Measurements from ENCODE around the gene RIMS4.

The RIMS4 gene

DNA sequence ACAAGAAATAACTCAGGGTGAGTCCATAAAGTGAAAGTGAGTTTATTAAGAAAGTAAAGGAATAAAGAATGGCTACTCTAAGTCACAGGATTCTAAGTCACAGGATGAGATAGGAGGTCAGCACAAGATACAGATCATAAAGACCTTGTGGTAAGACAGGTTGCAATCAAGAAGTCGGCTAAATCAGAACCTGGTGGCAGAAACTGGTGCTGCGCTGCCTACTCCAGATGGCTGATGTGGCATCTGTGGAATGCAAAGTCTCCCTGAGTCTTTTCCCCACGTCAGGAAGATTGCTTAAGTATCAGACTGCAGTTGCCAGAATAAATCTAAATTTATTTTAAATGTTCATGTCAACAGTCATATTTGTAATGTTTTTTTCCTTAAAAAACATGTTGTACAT is 75.4 kb downstream of the RIMS4 start:
- peaks cover 8% of the 10 kb centered on the region for H3K36me3 ChIP-seq (ENCODE audit: control insufficient read depth, low read length)
- H3K9me3 ChIP-seq (ENCODE audit: control insufficient read depth, insufficient read depth, low read length): peaks cover 20% of the 10 kb centered on the region
- no peaks in the 10 kb centered on the region for H3K9me2 ChIP-seq (replicated peaks; ENCODE audit: control insufficient read depth, low read length)
- no peak overlapping the region for H3K27ac ChIP-seq (ENCODE audit: low read depth, low read length)
- H3K79me2 ChIP-seq (ENCODE audit: control insufficient read depth, low read length): no peaks in the 10 kb centered on the region
- no peak for TF ChIP-seq EZH2phosphoT487 (IDR thresholded peaks at IDR 0.05; ENCODE audit: borderline replicate concordance, low read length)
- TF ChIP-seq, protein P1, sequence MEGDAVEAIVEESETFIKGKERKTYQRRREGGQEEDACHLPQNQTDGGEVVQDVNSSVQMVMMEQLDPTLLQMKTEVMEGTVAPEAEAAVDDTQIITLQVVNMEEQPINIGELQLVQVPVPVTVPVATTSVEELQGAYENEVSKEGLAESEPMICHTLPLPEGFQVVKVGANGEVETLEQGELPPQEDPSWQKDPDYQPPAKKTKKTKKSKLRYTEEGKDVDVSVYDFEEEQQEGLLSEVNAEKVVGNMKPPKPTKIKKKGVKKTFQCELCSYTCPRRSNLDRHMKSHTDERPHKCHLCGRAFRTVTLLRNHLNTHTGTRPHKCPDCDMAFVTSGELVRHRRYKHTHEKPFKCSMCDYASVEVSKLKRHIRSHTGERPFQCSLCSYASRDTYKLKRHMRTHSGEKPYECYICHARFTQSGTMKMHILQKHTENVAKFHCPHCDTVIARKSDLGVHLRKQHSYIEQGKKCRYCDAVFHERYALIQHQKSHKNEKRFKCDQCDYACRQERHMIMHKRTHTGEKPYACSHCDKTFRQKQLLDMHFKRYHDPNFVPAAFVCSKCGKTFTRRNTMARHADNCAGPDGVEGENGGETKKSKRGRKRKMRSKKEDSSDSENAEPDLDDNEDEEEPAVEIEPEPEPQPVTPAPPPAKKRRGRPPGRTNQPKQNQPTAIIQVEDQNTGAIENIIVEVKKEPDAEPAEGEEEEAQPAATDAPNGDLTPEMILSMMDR (IDR thresholded peaks at IDR 0.05; ENCODE audit: low read depth, low read length, poor library complexity, severe bottlenecking): no peak
- no peaks in the 10 kb centered on the region for H4K20me1 ChIP-seq (ENCODE audit: control insufficient read depth, insufficient read depth, low read depth, low read length)
- no peak overlapping the region for H3K4me3 ChIP-seq (ENCODE audit: low read length)
- H3K4me2 ChIP-seq (ENCODE audit: low read length): no peak overlapping the region
- no peaks in the 10 kb centered on the region for H3K27me3 ChIP-seq (ENCODE audit: control insufficient read depth, low read length)
- peaks cover 18% of the 10 kb centered on the region for H3K4me1 ChIP-seq (ENCODE audit: control insufficient read depth, low read length)
- H3F3A ChIP-seq (ENCODE audit: control insufficient read depth, insufficient read depth): no peaks in the 10 kb centered on the region

DNA sequence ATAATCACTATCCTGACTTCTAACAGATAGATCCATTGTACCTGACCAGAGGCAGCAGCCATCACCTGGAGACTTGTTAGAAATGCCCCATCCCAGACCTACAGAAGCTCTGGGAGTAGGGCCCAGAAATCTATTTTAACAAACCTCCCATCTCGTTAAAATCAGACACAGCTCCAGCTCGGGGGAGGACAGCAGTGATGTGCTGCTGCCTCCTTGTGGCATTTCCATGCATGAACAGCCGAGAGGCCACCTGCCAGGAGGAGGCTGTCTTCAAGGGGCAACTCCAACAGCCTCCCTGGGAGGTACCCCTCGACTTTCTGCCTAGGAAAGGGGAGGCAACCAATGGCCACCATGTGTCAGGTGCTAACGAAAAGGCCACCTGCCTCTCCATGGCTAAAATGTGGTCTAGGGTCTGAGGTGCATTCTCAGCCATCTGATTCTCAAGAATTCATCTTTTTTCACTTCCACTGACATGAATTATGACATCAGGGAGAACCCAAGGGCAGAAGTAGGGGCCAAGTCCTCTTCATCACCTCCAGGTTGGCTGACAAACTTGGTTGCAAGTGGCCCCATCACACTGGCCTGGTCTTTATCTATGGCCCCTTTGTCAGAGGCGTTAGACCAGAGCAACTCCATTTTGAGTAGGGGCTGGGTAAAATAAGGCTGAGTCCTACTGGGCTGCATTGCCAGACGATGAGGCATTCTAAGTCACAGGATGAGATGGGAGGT is 76.8 kb downstream of the RIMS4 start:
- Histone ChIP-seq H3K9me2 (replicated peaks; ENCODE audit: control insufficient read depth, low read length) (no peaks in the 10 kb centered on the region), H4K20me1 (ENCODE audit: control insufficient read depth, insufficient read depth, low read depth, low read length) (no peaks in the 10 kb centered on the region), H3F3A (ENCODE audit: control insufficient read depth, insufficient read depth) (no peaks in the 10 kb centered on the region), H3K36me3 (ENCODE audit: control insufficient read depth, low read length) (peaks cover 8% of the 10 kb centered on the region), H3K4me1 (ENCODE audit: control insufficient read depth, low read length) (peaks cover 14% of the 10 kb centered on the region), H3K4me3 (ENCODE audit: low read length) (no peak overlapping the region), H3K27ac (ENCODE audit: low read depth, low read length) (no peak overlapping the region), H3K4me2 (ENCODE audit: low read length) (no peak overlapping the region), H3K9me3 (ENCODE audit: control insufficient read depth, insufficient read depth, low read length) (peaks cover 14% of the 10 kb centered on the region), H3K27me3 (ENCODE audit: control insufficient read depth, low read length) (no peaks in the 10 kb centered on the region), H3K79me2 (ENCODE audit: control insufficient read depth, low read length) (no peaks in the 10 kb centered on the region)
- no peak for TF ChIP-seq EZH2phosphoT487 (IDR thresholded peaks at IDR 0.05; ENCODE audit: borderline replicate concordance, low read length)
- TF ChIP-seq, protein P1 (IDR thresholded peaks at IDR 0.05; ENCODE audit: low read depth, low read length, poor library complexity, severe bottlenecking): peak; percentile 66

DNA sequence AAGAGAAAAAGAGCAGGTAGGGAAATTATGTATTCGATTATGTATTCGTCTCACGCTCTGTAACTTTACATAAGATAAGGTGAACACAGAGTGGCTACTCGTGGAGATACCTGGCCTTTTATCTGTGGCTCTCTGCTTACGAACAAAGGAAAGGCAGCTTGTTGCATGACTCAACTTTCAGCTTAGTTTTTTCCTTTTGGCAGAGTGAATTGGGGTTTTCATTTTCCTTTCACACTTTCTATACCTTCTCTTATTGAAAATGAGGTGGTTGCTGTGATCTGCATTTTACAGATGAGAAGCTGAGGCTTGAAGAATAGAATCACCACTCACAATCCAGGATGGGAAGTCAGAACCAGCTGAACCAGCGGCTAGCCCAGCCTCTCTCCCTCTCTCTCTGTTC is 78.0 kb downstream of the RIMS4 start:
- no peak overlapping the region for H3K27ac ChIP-seq (ENCODE audit: low read depth, low read length)
- H3K36me3 ChIP-seq (ENCODE audit: control insufficient read depth, low read length): peaks cover 8% of the 10 kb centered on the region
- H3K9me3 ChIP-seq (ENCODE audit: control insufficient read depth, insufficient read depth, low read length): peaks cover 11% of the 10 kb centered on the region
- no peak overlapping the region for H3K4me2 ChIP-seq (ENCODE audit: low read length)
- H3K4me1 ChIP-seq (ENCODE audit: control insufficient read depth, low read length): peaks cover 11% of the 10 kb centered on the region
- no peaks in the 10 kb centered on the region for H4K20me1 ChIP-seq (ENCODE audit: control insufficient read depth, insufficient read depth, low read depth, low read length)
- no peaks in the 10 kb centered on the region for H3F3A ChIP-seq (ENCODE audit: control insufficient read depth, insufficient read depth)
- no peaks in the 10 kb centered on the region for H3K79me2 ChIP-seq (ENCODE audit: control insufficient read depth, low read length)
- TF ChIP-seq, protein P1 (IDR thresholded peaks at IDR 0.05; ENCODE audit: low read depth, low read length, poor library complexity, severe bottlenecking): no peak
- no peak for TF ChIP-seq EZH2phosphoT487 (IDR thresholded peaks at IDR 0.05; ENCODE audit: borderline replicate concordance, low read length)
- no peaks in the 10 kb centered on the region for H3K27me3 ChIP-seq (ENCODE audit: control insufficient read depth, low read length)
- H3K9me2 ChIP-seq (replicated peaks; ENCODE audit: control insufficient read depth, low read length): no peaks in the 10 kb centered on the region
- H3K4me3 ChIP-seq (ENCODE audit: low read length): no peak overlapping the region

All from DOHH2 (cell line).